Neural progenitor cell (in vitro differentiated cells): ENCODE data around the gene PNCK.

Experiments used
- CTCF ChIP-seq: fragments of 200-600 bp; sonication (generic); IDR thresholded peaks from 2 replicates; pipeline ENCODE4 v1.5.1; 2017; ENCODE audit warnings: antibody characterized with exemption, mild to moderate bottlenecking
- EZH2 ChIP-seq: fragments of 200-600 bp; sonication (generic); IDR thresholded peaks from 2 replicates; pipeline ENCODE4 v1.6.1; 2017; ENCODE audit warnings: antibody characterized with exemption, mild to moderate bottlenecking, moderate library complexity
- EZH2phosphoT487 ChIP-seq: fragments of 200-600 bp; sonication (generic); IDR thresholded peaks from 2 replicates; pipeline ENCODE4 v1.6.1; 2017; ENCODE audit warnings: antibody characterized with exemption

GRCh38 chrX:153701706-153702105 lies 28.1 kb upstream of the PNCK start:
- TF ChIP-seq CTCF = no peak
- no peak for TF ChIP-seq EZH2
- no peak for TF ChIP-seq EZH2phosphoT487
